Measurements from ENCODE around the gene LDB3. TPM values are rescaled to one million over a fixed set of nuclear protein-coding genes. Genes with fewer than 3 reads are reported as not detected.
A peak's percentile ranks its signal among the peaks of the same experiment; 100 is the strongest.

Gene LDB3
- total and polyA plus RNA-seq, 3 donors from 2014 or later: 2.7 to 20.3 (median 3.6) TPM

DNA sequence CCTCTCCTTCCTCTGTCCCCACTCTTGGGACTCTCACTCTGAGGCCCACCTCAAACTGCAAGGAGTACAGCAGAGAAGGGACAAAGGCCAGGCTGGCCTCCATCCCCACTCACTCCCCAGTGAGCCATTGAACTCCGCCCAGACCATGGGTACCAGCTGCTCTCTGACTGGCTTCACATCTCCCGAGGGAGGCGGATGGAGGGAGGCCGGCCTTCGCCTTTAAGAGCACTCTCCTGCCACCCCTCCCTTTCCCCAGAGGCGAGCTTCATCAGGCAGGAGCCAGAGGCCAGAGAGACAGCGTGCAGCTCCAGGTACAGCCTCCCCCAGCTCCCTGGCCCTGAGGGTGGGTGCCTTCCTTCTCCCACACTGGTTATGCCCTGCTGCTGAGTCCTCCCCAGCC is 1.8 kb upstream of the LDB3 start:
- Histone ChIP-seq H3K27me3 (no peaks in the 10 kb centered on the region), H3K27ac (no peak overlapping the region), H3K36me3 (ENCODE audit: low read depth, missing control alignments) (no peaks in the 10 kb centered on the region), H3K9me3 (no peaks in the 10 kb centered on the region), H3K4me1 (peaks cover 51% of the 10 kb centered on the region), H3K4me3 (no peak overlapping the region)
- TF ChIP-seq POLR2A (IDR thresholded peaks at IDR 0.05): no peak
- TF ChIP-seq, protein P1, sequence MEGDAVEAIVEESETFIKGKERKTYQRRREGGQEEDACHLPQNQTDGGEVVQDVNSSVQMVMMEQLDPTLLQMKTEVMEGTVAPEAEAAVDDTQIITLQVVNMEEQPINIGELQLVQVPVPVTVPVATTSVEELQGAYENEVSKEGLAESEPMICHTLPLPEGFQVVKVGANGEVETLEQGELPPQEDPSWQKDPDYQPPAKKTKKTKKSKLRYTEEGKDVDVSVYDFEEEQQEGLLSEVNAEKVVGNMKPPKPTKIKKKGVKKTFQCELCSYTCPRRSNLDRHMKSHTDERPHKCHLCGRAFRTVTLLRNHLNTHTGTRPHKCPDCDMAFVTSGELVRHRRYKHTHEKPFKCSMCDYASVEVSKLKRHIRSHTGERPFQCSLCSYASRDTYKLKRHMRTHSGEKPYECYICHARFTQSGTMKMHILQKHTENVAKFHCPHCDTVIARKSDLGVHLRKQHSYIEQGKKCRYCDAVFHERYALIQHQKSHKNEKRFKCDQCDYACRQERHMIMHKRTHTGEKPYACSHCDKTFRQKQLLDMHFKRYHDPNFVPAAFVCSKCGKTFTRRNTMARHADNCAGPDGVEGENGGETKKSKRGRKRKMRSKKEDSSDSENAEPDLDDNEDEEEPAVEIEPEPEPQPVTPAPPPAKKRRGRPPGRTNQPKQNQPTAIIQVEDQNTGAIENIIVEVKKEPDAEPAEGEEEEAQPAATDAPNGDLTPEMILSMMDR (IDR thresholded peaks at IDR 0.05): no peak
- WGBS, 2 donors: 62 to 73% methylated on average over 4 to 7 of the region's 7 CpGs
- no peak for DNase-seq
- intact Hi-C loops (cut with DNase I; ENCODE audit: low total_unique reads): no loop called here

DNA sequence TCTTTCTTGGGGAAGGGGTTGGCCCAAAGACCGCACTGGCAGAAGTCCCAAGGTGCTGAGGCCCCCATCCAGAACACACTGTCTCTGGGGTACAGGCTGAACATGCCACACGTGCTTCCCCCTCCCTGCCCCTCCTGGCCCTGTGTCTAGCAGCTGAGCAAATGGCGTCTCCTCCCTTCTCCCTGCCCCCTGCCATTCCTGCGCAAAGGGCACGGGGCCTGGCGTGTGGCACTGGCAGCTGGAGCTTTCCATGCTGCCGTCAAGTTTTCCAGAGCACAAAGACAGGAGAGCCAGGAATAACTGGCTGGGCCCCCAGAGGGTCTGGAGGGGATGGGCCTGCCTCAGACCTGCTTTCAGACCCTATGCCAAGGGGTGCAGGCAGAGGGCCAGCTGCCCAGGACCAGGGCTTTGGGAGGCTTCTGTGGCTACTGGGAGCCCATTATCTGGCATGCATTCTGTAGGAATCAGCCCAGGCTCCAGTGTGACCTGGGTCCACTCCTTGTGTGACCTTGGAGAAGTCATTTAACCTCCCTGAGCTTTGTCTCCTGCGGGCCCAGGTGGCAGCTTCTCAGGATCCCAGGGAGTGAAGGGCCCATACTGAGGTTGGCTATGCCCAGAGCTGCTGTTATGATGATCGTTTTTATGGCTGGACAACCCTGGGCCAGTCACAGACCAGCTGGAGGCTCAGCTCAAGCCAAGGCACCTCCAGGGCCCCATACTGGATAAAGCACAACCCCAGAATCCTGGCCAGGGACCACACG is 710 bp upstream of the LDB3 start:
- TF ChIP-seq POLR2A (IDR thresholded peaks at IDR 0.05): no peak
- TF ChIP-seq, protein P1 (IDR thresholded peaks at IDR 0.05): no peak
- H3K4me1 ChIP-seq: peaks cover 55% of the 10 kb centered on the region
- intact Hi-C loops (cut with DNase I; ENCODE audit: low total_unique reads): no loop called here
- DNase-seq: no peak
- 72 to 79% methylated on average over 6 to 10 of the region's 10 CpGs for WGBS, 2 donors
- H3K9me3 ChIP-seq: no peaks in the 10 kb centered on the region
- H3K4me3 ChIP-seq: no peak overlapping the region
- H3K27ac ChIP-seq: peak overlapping the region; percentile 31 to 36
- H3K36me3 ChIP-seq (ENCODE audit: low read depth, missing control alignments): no peaks in the 10 kb centered on the region
- H3K27me3 ChIP-seq: no peaks in the 10 kb centered on the region

DNA sequence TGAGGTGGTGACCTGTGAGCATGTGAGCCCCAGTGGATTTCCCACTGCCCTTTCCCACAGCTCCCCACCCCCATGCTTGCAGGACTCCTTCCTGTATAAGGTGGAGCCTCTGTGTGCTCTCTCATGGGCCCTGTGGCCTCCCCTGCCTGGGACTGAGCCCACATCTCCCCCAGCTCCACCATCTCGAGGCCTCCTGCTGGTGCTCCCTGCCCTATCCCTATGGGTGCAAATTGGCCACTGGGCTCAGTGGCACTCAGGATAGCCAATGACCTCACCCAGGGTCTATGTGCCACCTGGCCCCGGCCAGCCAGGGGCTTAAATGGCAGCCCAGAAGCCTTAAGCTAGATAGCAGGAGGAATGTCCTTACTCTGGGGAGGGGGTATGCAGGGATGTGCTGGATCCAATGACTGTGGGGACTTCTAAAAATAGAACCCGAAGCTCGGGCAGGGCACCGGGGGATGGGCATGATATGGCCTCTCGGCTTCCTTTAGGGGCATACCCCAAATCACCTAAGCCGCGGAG is 2.0 kb downstream of the LDB3 start:
- Histone ChIP-seq H3K4me3 (no peak overlapping the region), H3K4me1 (peaks cover 50% of the 10 kb centered on the region), H3K9me3 (no peaks in the 10 kb centered on the region), H3K27me3 (no peaks in the 10 kb centered on the region), H3K27ac (no peak overlapping the region), H3K36me3 (ENCODE audit: low read depth, missing control alignments) (no peaks in the 10 kb centered on the region)
- DNase-seq: no peak
- TF ChIP-seq POLR2A (IDR thresholded peaks at IDR 0.05): no peak
- intact Hi-C loops (cut with DNase I; ENCODE audit: low total_unique reads): no loop called here
- 81 to 90% methylated on average over 3 to 8 of the region's 8 CpGs for WGBS, 2 donors

GRCh38 chr10:86670876-86671275 is 2.6 kb downstream of the LDB3 start:
- no peaks in the 10 kb centered on the region for H3K27me3 ChIP-seq
- WGBS, 2 donors: 79 to 93% methylated on average over 7 to 8 of the region's 8 CpGs
- intact Hi-C loops (cut with DNase I; ENCODE audit: low total_unique reads): no loop called here
- no peak for DNase-seq
- H3K27ac ChIP-seq: no peak overlapping the region
- no peaks in the 10 kb centered on the region for H3K9me3 ChIP-seq
- peaks cover 48% of the 10 kb centered on the region for H3K4me1 ChIP-seq
- no peaks in the 10 kb centered on the region for H3K36me3 ChIP-seq (ENCODE audit: low read depth, missing control alignments)
- no peak overlapping the region for H3K4me3 ChIP-seq
- TF ChIP-seq, protein P1 (IDR thresholded peaks at IDR 0.05): no peak
- TF ChIP-seq POLR2A (IDR thresholded peaks at IDR 0.05): no peak

DNA sequence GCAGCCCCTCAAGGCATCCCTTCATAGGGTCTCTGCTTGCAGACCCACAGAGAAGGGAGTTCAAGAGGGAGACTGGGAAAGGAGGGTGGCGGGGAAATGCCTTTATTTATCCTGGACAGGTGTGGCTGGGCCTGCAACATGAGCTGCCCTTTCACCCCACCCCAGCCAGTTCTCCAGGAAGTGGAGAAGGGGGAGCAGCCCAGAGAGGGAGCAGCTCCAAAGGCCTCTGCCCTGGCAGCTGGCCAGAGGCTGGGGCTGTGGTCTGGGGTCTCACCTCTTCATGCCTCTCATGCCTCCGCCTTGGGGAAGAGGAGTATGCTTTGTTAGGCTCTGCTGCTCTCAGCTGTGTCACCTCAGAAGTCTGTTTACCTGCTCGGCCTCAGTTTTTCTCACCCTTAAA is 3.1 kb downstream of the LDB3 start:
- 96 to 100% methylated on average over 2 to 3 of the region's 3 CpGs for WGBS, 2 donors
- no peak for DNase-seq
- H3K4me3 ChIP-seq: no peak overlapping the region
- TF ChIP-seq, protein P1 (IDR thresholded peaks at IDR 0.05): no peak
- TF ChIP-seq POLR2A (IDR thresholded peaks at IDR 0.05): no peak
- H3K36me3 ChIP-seq (ENCODE audit: low read depth, missing control alignments): no peaks in the 10 kb centered on the region
- no peaks in the 10 kb centered on the region for H3K9me3 ChIP-seq
- H3K27ac ChIP-seq: peak overlapping the region; percentile 11 to 59
- no peaks in the 10 kb centered on the region for H3K27me3 ChIP-seq
- intact Hi-C loops (cut with DNase I; ENCODE audit: low total_unique reads): no loop called here
- peaks cover 48% of the 10 kb centered on the region for H3K4me1 ChIP-seq
